Sigmoid colon (tissue), 3 donors: ENCODE data around the gene IRF4.

Source experiments
- POLR2A ChIP-seq, 2 donors: fragments of 450-650 bp; IDR thresholded peaks; one replicate each; pipeline ENCODE4 v1.6.1; 2016; ENCODE audit warnings: antibody characterized with exemption in 2 of 2, mild to moderate bottlenecking in 2 of 2, moderate library complexity in 2 of 2
- TF ChIP-seq, protein P1 (sequence below), 4 experiments: fragments of 450-650 bp in 3 of 4; fragments of 200-600 bp in 1 of 4; IDR thresholded peaks; one replicate each; pipeline ENCODE4 v1.5.1; 2016 to 2019; ENCODE audit warnings: antibody characterized with exemption in 4 of 4, mild to moderate bottlenecking in 3 of 4, moderate library complexity in 2 of 4

DNA sequence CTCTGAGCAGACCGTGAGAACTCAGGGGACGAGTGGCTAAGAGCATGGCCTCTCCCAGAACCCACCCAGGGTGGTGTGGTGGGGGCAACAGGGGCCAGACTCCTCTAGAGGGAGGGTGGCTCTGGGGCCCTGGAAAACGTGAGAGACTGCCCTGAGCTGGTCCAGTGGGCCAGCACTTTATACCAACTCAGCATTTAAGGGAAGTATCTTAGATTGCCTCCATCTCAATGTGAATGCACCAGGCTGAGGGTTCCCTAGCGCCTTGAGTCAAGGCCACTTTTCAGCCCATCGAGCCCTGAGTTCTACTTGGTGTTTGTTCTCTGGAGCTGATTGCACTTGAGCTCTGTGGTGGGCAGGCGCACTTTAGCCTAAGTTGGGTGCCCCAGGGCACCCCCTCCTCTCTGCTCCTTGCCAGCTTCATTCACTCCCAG lies 42.0 kb upstream of the IRF4 start:
- TF ChIP-seq, protein P1, sequence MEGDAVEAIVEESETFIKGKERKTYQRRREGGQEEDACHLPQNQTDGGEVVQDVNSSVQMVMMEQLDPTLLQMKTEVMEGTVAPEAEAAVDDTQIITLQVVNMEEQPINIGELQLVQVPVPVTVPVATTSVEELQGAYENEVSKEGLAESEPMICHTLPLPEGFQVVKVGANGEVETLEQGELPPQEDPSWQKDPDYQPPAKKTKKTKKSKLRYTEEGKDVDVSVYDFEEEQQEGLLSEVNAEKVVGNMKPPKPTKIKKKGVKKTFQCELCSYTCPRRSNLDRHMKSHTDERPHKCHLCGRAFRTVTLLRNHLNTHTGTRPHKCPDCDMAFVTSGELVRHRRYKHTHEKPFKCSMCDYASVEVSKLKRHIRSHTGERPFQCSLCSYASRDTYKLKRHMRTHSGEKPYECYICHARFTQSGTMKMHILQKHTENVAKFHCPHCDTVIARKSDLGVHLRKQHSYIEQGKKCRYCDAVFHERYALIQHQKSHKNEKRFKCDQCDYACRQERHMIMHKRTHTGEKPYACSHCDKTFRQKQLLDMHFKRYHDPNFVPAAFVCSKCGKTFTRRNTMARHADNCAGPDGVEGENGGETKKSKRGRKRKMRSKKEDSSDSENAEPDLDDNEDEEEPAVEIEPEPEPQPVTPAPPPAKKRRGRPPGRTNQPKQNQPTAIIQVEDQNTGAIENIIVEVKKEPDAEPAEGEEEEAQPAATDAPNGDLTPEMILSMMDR (IDR thresholded peaks at IDR 0.05), result no peak
- no peak for TF ChIP-seq POLR2A (IDR thresholded peaks at IDR 0.05)
